ENCODE results near the gene PFDN4. TPM values are rescaled to one million over a fixed set of nuclear protein-coding genes. Genes with fewer than 3 reads are reported as not detected.
A peak's percentile ranks its signal among the peaks of the same experiment; 100 is the strongest.

PFDN4 gene
- total and polyA plus RNA-seq, 2 of the 13 experiments (the other 11 are each of a cell fraction or from before 2014, with no cell fraction given): 59.8 to 227 TPM

DNA sequence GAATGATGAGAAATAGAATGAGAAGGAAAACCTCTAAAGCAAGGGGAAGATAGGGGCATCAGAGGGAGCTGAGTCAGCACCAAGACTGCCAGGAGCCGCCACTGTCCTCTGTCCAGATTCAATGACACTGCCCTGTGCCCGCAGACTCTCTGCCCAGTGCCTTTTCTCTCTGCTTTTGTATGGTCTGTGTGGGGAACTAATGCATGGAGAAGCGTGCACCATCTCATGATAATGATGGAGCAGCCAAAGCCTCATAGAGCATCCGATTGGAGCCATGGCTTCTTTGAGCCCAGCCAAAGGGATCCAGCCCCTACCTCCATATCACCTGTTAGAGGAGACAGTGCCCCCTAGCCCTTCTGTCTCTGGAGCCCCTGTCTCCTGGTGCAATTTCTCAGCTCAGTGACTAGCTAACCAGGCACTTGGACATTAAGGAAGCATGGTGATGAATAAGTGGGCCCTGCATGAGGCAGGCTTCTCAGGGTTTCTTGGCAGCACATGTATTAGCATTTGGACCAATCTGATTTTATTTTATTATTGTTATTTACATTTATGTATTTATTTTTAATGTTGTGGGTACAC is 6.5 kb upstream of the PFDN4 start (continued):
- TF ChIP-seq AHDC1 (CRISPR knock-in tag; IDR thresholded peaks at IDR 0.05; ENCODE audit: borderline replicate concordance): no peak
- TF ChIP-seq RORA (CRISPR knock-in tag; IDR thresholded peaks at IDR 0.05): no peak
- no peak for TF ChIP-seq ZNF121 (CRISPR knock-in tag; IDR thresholded peaks at IDR 0.05)
- TF ChIP-seq ARHGAP35 (CRISPR knock-in tag; IDR thresholded peaks at IDR 0.05; ENCODE audit: borderline replicate concordance): no peak
- no peak for TF ChIP-seq MIXL1 (CRISPR knock-in tag; IDR thresholded peaks at IDR 0.05)
- no peak for TF ChIP-seq ARNT (IDR thresholded peaks at IDR 0.05)
- TF ChIP-seq SNAPC5 (CRISPR knock-in tag; IDR thresholded peaks at IDR 0.05; ENCODE audit: borderline replicate concordance): no peak
- no peak for TF ChIP-seq SMC3 (IDR thresholded peaks at IDR 0.05; ENCODE audit: low read length)
- no peak for TF ChIP-seq ZBTB26 (CRISPR knock-in tag; IDR thresholded peaks at IDR 0.05; ENCODE audit: borderline replicate concordance)
- TF ChIP-seq MAFK (conservative IDR thresholded peaks at IDR 0.05 in 1 of 2, IDR thresholded peaks at IDR 0.05 in 1 of 2; ENCODE audit: low read length in 2 of 2): peak; percentile 69 to 81
